Neural cell (in vitro differentiated cells): Measurements from ENCODE around the gene AGFG2. TPM values are rescaled to one million over a fixed set of nuclear protein-coding genes. Genes with fewer than 3 reads are reported as not detected.

Experiments
- H2AFZ ChIP-seq: fragments of 200-600, 300-800 bp; sonication (generic), shearing (Covaris generic); 2 replicates; pipeline ENCODE4 v1.6.0; 2014; ENCODE audit warnings: low read depth, mild to moderate bottlenecking, antibody characterized with exemption, low read length, moderate library complexity
- H3F3A ChIP-seq: fragments of 200-600 bp; shearing (Covaris generic); 2 replicates; pipeline ENCODE4 v1.6.1; 2016; ENCODE audit warnings: mild to moderate bottlenecking, moderate library complexity, mixed read lengths, antibody characterized with exemption, low read length; ENCODE audit not compliant: insufficient read depth, poor library complexity, severe bottlenecking
- H3K27ac ChIP-seq: fragments of 200-600, 300-800 bp; sonication (generic), shearing (Covaris generic); 2 replicates; pipeline ENCODE4 v1.5.1; 2014; ENCODE audit warnings: mild to moderate bottlenecking, low read length, moderate library complexity
- H3K27me3 ChIP-seq: fragments of 300-800, 200-600 bp; sonication (generic), shearing (Covaris generic); 2 replicates; pipeline ENCODE4 v1.6.0; 2014; ENCODE audit warnings: mild to moderate bottlenecking, low read depth, low read length, moderate library complexity; ENCODE audit not compliant: insufficient read depth
- H3K36me3 ChIP-seq: fragments of 300-800, 200-600 bp; sonication (generic), shearing (Covaris generic); 2 replicates; pipeline ENCODE4 v1.5.1; 2014; ENCODE audit warnings: mild to moderate bottlenecking, antibody characterized with exemption, low read length, moderate library complexity; ENCODE audit not compliant: insufficient read depth
- H3K4me2 ChIP-seq: fragments of 300-800, 200-600 bp; sonication (generic), shearing (Covaris generic); 2 replicates; pipeline ENCODE4 v1.6.0; 2014; ENCODE audit warnings: mild to moderate bottlenecking, low read length
- H3K4me3 ChIP-seq: fragments of 300-800, 200-600 bp; sonication (generic), shearing (Covaris generic); 2 replicates; pipeline ENCODE4 v1.5.1; 2014; ENCODE audit warnings: mild to moderate bottlenecking, low read length, moderate library complexity
- H3K79me2 ChIP-seq: fragments of 200-600 bp; shearing (Covaris generic); replicated peaks from 2 replicates; pipeline ENCODE4 v1.6.0; 2014; ENCODE audit warnings: mild to moderate bottlenecking, low read length, moderate library complexity; ENCODE audit not compliant: insufficient read depth
- H3K9ac ChIP-seq: fragments of 300-800, 200-600 bp; sonication (generic), shearing (Covaris generic); 2 replicates; pipeline ENCODE4 v1.6.1; 2016; ENCODE audit warnings: mild to moderate bottlenecking, low read length, mixed read lengths
- H3K9me2 ChIP-seq: fragments of 200-600 bp; shearing (Covaris generic); 2 replicates; pipeline ENCODE4 v1.6.1; 2016; ENCODE audit warnings: mild to moderate bottlenecking, low read length, mixed read lengths; ENCODE audit not compliant: insufficient read depth
- H3K9me3 ChIP-seq: fragments of 200-600, 300-800 bp; sonication (generic), shearing (Covaris generic); 2 replicates; pipeline ENCODE4 v1.6.1; 2016; ENCODE audit warnings: mild to moderate bottlenecking, mixed run types, low read length, moderate library complexity, mixed read lengths
- H4K20me1 ChIP-seq: fragments of 200-600 bp; shearing (Covaris generic); 2 replicates; pipeline ENCODE4 v1.6.1; 2016; ENCODE audit warnings: mild to moderate bottlenecking, mixed run types; ENCODE audit not compliant: insufficient read depth
- CTCF ChIP-seq: fragments of 450-650 bp; IDR thresholded peaks from 2 replicates; pipeline ENCODE4 v1.5.1; 2014; ENCODE audit warnings: antibody characterized with exemption, mild to moderate bottlenecking, moderate library complexity; ENCODE audit not compliant: poor library complexity, severe bottlenecking
- EP300 ChIP-seq: fragments of 450-650 bp; conservative IDR thresholded peaks from 2 replicates; pipeline ENCODE4 v1.6.1; 2014; ENCODE audit warnings: antibody characterized with exemption, mild to moderate bottlenecking, moderate library complexity; ENCODE audit not compliant: poor library complexity, severe bottlenecking
- EZH2 ChIP-seq: fragments of 200-600, 300-800 bp; shearing (Covaris generic), sonication (generic); IDR thresholded peaks from 2 replicates; pipeline ENCODE4 v1.6.1; 2014; ENCODE audit warnings: antibody characterized with exemption, low read length, borderline replicate concordance, mild to moderate bottlenecking; ENCODE audit not compliant: insufficient read depth, poor library complexity, severe bottlenecking
- MXI1 ChIP-seq: fragments of 450-650 bp; conservative IDR thresholded peaks from 2 replicates; pipeline ENCODE4 v1.6.1; 2014; ENCODE audit warnings: antibody characterized with exemption, mild to moderate bottlenecking; ENCODE audit not compliant: poor library complexity, severe bottlenecking
- POLR2AphosphoS5 ChIP-seq: IDR thresholded peaks from 2 replicates; pipeline ENCODE4 v1.6.1; 2012
- RAD21 ChIP-seq: fragments of 450-650 bp; conservative IDR thresholded peaks from 2 replicates; pipeline ENCODE4 v1.6.1; 2014; ENCODE audit warnings: antibody characterized with exemption, mild to moderate bottlenecking, moderate library complexity
- REST ChIP-seq: IDR thresholded peaks from 2 replicates; pipeline ENCODE4 v1.6.1; 2012; ENCODE audit warnings: borderline replicate concordance
- SMC3 ChIP-seq: fragments of 450-650 bp; conservative IDR thresholded peaks from 2 replicates; pipeline ENCODE4 v1.6.1; 2014; ENCODE audit warnings: antibody characterized with exemption, mild to moderate bottlenecking, moderate library complexity; ENCODE audit not compliant: poor library complexity
- TAF1 ChIP-seq: IDR thresholded peaks from 2 replicates; pipeline ENCODE4 v1.6.1; 2012; ENCODE audit warnings: low read depth
- polyA plus RNA-seq: library from polyadenylated mRNA; depleted of rRNA; stranded (reverse); fragments of >200 nt; gene quantifications from 2 replicates; pipeline ENCODE4 v1.2.3, GENCODE V29; 2014

The AGFG2 gene
- polyA plus RNA-seq, 1 donor from 2014 or later = 3.4 TPM

- Histone ChIP-seq H4K20me1 (no peaks in the 10 kb centered on the region), H3K9ac (no peak overlapping the region), H3K9me2 (no peaks in the 10 kb centered on the region), H3F3A (no peaks in the 10 kb centered on the region), H3K9me3 (no peaks in the 10 kb centered on the region), H3K27me3 (no peaks in the 10 kb centered on the region), H3K4me2 (no peak overlapping the region), H3K4me3 (no peak overlapping the region), H3K79me2 (no peaks in the 10 kb centered on the region), H3K27ac (no peak overlapping the region), H2AFZ (no peak overlapping the region), H3K36me3 (no peaks in the 10 kb centered on the region)
- no peak for TF ChIP-seq SMC3
- TF ChIP-seq CTCF = no peak
- no peak for TF ChIP-seq EP300
- TF ChIP-seq TAF1 = no peak
- no peak for TF ChIP-seq EZH2
- TF ChIP-seq RAD21 = no peak
- no peak for TF ChIP-seq MXI1
- no peak for TF ChIP-seq POLR2AphosphoS5
- no peak for TF ChIP-seq REST
Observed at GRCh38 chr7:100515072-100515532, 23.9 kb upstream of the AGFG2 start.

- no peak overlapping the region for H3K9ac ChIP-seq
- TF ChIP-seq MXI1 (no peak), REST (no peak), EP300 (no peak), TAF1 (no peak), CTCF (no peak), EZH2 (no peak), SMC3 (no peak), RAD21 (no peak), POLR2AphosphoS5 (no peak)
- H3K4me3 ChIP-seq = no peak overlapping the region
- no peaks in the 10 kb centered on the region for H3K27me3 ChIP-seq
- no peak overlapping the region for H2AFZ ChIP-seq
- H4K20me1 ChIP-seq = no peaks in the 10 kb centered on the region
- no peaks in the 10 kb centered on the region for H3K79me2 ChIP-seq
- H3K27ac ChIP-seq = no peak overlapping the region
- no peaks in the 10 kb centered on the region for H3K9me3 ChIP-seq
- no peaks in the 10 kb centered on the region for H3K9me2 ChIP-seq
- H3K4me2 ChIP-seq = no peak overlapping the region
- H3K36me3 ChIP-seq = no peaks in the 10 kb centered on the region
- no peaks in the 10 kb centered on the region for H3F3A ChIP-seq
Observed at GRCh38 chr7:100516135-100516812, 22.7 kb upstream of the AGFG2 start.
